Left ventricle myocardium superior (tissue), 1 donor: ENCODE data around the gene RNF149. TPM values are rescaled to one million over a fixed set of nuclear protein-coding genes. Genes with fewer than 3 reads are reported as not detected.
"Not testable (repeated sequence)": the region's sequence is repeated elsewhere in the genome, so short reads cannot be mapped to it uniquely, and the experiment has no call there.

Source experiments
- ATAC-seq: fragments of 200-7000 bp; cut with Tn5 transposase; one replicate; pipeline ENCODE4 v1.9.1; 2020; ENCODE audit warnings: mild to moderate bottlenecking, moderate library complexity
- DNase-seq: peaks from one replicate; pipeline ENCODE4 v3.0.0-alpha.2; 2020
- intact Hi-C: fragments of 100-400 bp; cut with micrococcal nuclease; formaldehyde crosslinking; loops from one replicate; pipeline ENCODE4 v1.11.0; 2022
- total RNA-seq: library from RNA; stranded (reverse); fragmentation: NEBNext Ultra II Directional; extraction: Animal tissue kit (Norgen Biotek cat#: 25700); gene quantifications from one replicate; pipeline ENCODE4 v1.2.1, GENCODE V29; 2021
- donor health status: DM: no; HTN: yes; CAD: no; lungs with severe emphysema.

The RNF149 gene
- total RNA-seq, 1 donor from 2014 or later: 16.6 TPM

- ATAC-seq: no peak
- intact Hi-C loops: no loop called here
Observed at GRCh38 chr2:101337877-101338276, 29.4 kb upstream of the RNF149 start.

GRCh38 chr2:101332885-101333766, 24.6 kb upstream of the RNF149 start:
- ATAC-seq (no peak), DNase-seq (no peak)
- intact Hi-C loops: no loop called here

More at GRCh38 chr2:101337877-101338276, 29.4 kb upstream of the RNF149 start:
- no peak for DNase-seq

- ATAC-seq (no peak), DNase-seq (no peak)
- intact Hi-C loops: no loop called here
Observed at GRCh38 chr2:101331202-101331601, 22.7 kb upstream of the RNF149 start.

GRCh38 chr2:101330253-101330933, 21.9 kb upstream of the RNF149 start:
- DNase-seq (peak; percentile 71), ATAC-seq (peak; percentile 84)
- intact Hi-C loops: no loop called here

GRCh38 chr2:101329026-101329425, 20.5 kb upstream of the RNF149 start:
- ATAC-seq: no peak
- intact Hi-C loops: no loop called here
- DNase-seq: no peak

- intact Hi-C loops: no loop called here
- no peak for DNase-seq
- peak; percentile 88 for ATAC-seq
Observed at GRCh38 chr2:101328474-101329007, 20.0 kb upstream of the RNF149 start.

- no peak for ATAC-seq
- no peak for DNase-seq
- intact Hi-C loops: no loop called here
Observed at GRCh38 chr2:101327863-101328394, 19.4 kb upstream of the RNF149 start.

GRCh38 chr2:101325425-101325824, 16.9 kb upstream of the RNF149 start:
- no peak for ATAC-seq
- intact Hi-C loops: no loop called here
- no peak for DNase-seq

GRCh38 chr2:101316568-101316967, 8.1 kb upstream of the RNF149 start:
- DNase-seq, ATAC-seq, intact Hi-C loops: not testable (repeated sequence)

GRCh38 chr2:101311696-101312017, 3.2 kb upstream of the RNF149 start:
- intact Hi-C loops: no loop called here

GRCh38 chr2:101310834-101311695, 2.6 kb upstream of the RNF149 start:
- DNase-seq (no peak), ATAC-seq (no peak)
- intact Hi-C loops: no loop called here

More at GRCh38 chr2:101311696-101312017, 3.2 kb upstream of the RNF149 start:
- DNase-seq (no peak), ATAC-seq (no peak)

- ATAC-seq (no peak), DNase-seq (no peak)
- intact Hi-C loops: no loop called here
Observed at GRCh38 chr2:101310090-101310833, 1.8 kb upstream of the RNF149 start.

- peak; percentile 60 for DNase-seq
- ATAC-seq: peak; percentile 23
- intact Hi-C loops: no loop called here
Observed at GRCh38 chr2:101307950-101308431, 510 bp downstream of the RNF149 start.

- ATAC-seq (no peak), DNase-seq (no peak)
- intact Hi-C loops: no loop called here
Observed at GRCh38 chr2:101307503-101307902, 998 bp downstream of the RNF149 start.

- ATAC-seq: no peak
- no peak for DNase-seq
- intact Hi-C loops: no loop called here
Observed at GRCh38 chr2:101306410-101306809, 2.1 kb downstream of the RNF149 start.

GRCh38 chr2:101305492-101306078, 2.9 kb downstream of the RNF149 start:
- intact Hi-C loops: no loop called here

GRCh38 chr2:101305035-101305434, 3.5 kb downstream of the RNF149 start:
- no peak for ATAC-seq
- DNase-seq: no peak
- intact Hi-C loops: no loop called here

More at GRCh38 chr2:101305492-101306078, 2.9 kb downstream of the RNF149 start:
- ATAC-seq (no peak), DNase-seq (no peak)

GRCh38 chr2:101303688-101304087, 4.8 kb downstream of the RNF149 start:
- ATAC-seq: no peak
- intact Hi-C loops: no loop called here

More at GRCh38 chr2:101303688-101304087, 4.8 kb downstream of the RNF149 start:
- DNase-seq: no peak
